Dermis blood vessel endothelial cell (primary cell): ENCODE measurements around the gene BTK. TPM values are rescaled to one million over a fixed set of nuclear protein-coding genes. Genes with fewer than 3 reads are reported as not detected.

Experiments
- DNase-seq: peaks from one replicate; pipeline ENCODE4 v3.0.0; 2010
- total RNA-seq: library from RNA; depleted of rRNA; stranded (reverse); fragments of >200 nt; gene quantifications from 2 replicates; pipeline ENCODE4 v1.2.3, GENCODE V29; 2014

BTK gene
- total RNA-seq, 1 donor from 2014 or later = not detected

- DNase-seq = no peak
These were observed 7.7 kb upstream of the BTK start for GRCh38 chrX:101393530-101394305.

- peak; percentile 4 for DNase-seq
These were observed 5.8 kb upstream of the BTK start for GRCh38 chrX:101391831-101392230.

- peak; percentile 91 for DNase-seq
These were observed 4.9 kb upstream of the BTK start, which contains the start of gene RPL36A for GRCh38 chrX:101390664-101391525. Gene RPL36A (plus strand): TSS chrX:101391011. CDS start chrX:101391044, 33 bp downstream.

- no peak for DNase-seq
These were observed 2.6 kb upstream of the BTK start for GRCh38 chrX:101388604-101389003.

GRCh38 chrX:101386542-101386885, 523 bp upstream of the BTK start:
- no peak for DNase-seq

- DNase-seq = no peak
These were observed 836 bp downstream of the BTK start for GRCh38 chrX:101385026-101385684.

GRCh38 chrX:101383679-101384205, 2.2 kb downstream of the BTK start:
- DNase-seq = no peak

DNA sequence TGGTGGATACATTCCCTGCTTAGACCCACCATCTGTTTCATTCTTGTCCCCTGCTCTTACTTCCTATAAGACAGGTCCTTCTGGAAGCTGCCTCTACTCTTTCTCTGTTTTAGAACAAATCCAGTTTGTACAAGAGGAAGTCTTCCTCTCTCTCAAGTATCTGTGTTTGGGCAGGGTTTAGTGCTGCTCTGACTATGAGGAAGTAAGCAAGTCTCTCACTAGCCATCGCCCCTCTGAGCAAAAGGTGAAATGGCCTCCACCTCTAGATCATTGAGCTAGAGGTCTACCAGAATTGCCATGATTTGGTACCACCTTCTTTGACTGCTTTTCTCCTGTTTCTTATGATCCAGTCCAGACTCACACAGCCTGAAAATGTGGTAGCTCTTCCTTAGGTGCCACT, 8.4 kb downstream of the BTK start:
- DNase-seq = no peak

- no peak for DNase-seq
These were observed 15.0 kb downstream of the BTK start for GRCh38 chrX:101370888-101371504.

GRCh38 chrX:101369687-101370086, 16.3 kb downstream of the BTK start:
- no peak for DNase-seq

- DNase-seq = no peak
These were observed 17.2 kb downstream of the BTK start for GRCh38 chrX:101368800-101369199.

DNA sequence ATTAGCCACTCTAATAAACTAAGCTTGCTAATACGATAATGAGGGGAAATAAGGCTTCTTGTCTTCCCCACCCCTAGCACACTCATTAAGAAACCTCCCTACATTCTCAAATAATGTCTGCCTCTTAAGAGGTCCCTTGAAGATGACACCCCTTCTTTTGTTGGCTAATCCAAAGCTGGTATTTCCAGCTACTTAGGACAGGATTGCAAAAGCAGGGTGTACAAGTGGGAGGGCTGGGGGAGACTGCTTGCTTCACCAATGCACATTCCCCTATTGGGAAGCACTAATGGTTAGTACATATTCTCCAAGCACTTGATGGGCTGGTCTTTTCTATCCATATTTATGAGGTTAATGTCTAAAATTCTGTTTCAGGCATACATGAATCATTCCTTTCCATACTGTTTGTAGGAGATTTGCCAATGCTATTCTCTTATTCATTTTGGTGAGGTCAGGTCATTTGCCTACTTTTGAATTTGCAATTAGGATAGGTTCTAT, 20.6 kb downstream of the BTK start:
- no peak for DNase-seq

DNA sequence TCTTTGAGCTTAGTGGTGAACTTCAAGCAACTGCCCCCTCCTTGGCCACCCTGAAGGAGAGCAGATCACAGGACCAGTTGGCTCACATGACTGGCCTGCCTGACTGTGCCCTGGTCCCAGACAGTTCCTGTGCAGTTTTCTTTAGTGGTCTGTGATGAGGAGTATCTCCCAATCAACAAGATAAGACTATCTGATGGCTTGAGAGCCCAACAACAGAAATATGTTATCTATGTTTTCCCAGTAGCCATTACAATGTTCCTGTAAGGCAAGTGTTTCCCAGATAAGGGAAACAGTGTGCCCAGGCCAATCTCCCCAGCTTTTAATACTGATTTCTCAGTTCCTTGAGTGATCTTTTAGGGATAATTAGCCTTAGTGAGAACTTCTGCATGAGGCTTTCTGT, 23.2 kb downstream of the BTK start:
- DNase-seq = no peak

DNA sequence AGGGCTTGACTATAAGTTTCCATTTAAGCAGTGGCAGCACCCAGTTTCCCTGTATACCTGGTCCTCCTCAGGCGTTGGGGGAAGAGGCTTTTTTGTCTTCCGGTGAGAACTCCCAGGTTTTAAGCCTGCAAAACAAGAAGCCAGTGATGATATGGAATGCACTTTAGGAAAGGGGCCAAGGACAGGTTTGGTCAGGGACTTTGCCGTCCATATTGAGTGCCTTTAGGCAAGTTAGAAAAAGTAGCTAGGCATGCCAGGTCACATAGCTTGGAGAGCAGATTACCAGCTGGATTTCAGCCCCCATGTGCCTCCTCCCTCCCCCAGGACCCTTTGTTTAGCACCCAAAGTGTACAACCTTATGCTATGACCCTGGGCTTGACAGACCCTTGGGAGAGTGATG, 23.9 kb downstream of the BTK start:
- DNase-seq = no peak

DNA sequence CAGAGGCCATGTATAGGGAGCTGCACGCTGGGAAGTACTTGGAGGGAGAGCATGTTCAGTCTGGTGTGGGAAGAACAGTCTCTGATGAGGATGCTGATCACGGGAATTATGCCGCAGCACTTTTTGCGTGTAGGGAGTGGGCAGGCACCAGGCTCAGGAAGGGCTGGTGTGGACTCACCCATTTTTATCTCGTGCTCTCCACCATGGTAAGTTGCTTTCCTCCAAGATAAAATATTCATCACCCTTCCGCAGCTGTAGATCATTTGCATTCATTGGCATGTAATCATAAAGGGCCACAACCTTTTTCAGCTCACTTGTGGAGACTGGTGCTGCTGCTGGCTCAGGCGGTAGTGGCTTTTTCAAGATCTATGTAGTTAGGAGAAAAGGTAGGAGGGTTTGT, 25.6 kb downstream of the BTK start:
- DNase-seq = no peak

GRCh38 chrX:101359966-101360365, 26.0 kb downstream of the BTK start:
- no peak for DNase-seq

DNA sequence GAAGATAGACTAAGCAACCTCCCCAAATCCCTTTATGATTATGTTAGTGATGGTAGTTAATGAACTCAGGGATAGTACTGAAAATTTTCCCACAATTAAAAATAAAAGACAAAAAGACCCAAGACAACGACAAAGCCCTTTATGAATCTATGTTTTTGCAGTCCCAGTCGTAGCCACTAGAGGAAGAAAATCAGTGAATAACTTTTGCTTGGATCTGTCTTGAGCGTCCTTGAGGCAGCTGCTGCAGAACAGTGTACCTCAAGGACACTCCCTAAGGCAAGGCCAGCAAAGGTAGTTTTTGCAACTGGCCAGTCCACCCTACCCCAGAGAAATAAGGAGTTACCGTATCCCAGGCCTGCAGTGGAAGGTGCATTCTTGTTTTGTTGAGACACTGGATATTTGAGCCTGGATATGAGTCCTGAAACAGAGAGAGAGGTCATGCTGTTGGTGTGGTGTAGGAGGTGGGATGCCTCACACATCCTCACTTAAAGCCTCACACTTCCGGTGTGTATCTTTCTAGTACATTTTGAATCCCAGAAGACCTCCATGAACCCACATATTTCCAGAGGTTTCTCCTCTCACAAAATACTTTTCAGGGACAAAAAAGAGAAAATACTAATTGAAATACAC, 28.7 kb downstream of the BTK start:
- DNase-seq = peak; percentile 14

GRCh38 chrX:101349193-101349562, 36.8 kb downstream of the BTK start:
- no peak for DNase-seq

DNA sequence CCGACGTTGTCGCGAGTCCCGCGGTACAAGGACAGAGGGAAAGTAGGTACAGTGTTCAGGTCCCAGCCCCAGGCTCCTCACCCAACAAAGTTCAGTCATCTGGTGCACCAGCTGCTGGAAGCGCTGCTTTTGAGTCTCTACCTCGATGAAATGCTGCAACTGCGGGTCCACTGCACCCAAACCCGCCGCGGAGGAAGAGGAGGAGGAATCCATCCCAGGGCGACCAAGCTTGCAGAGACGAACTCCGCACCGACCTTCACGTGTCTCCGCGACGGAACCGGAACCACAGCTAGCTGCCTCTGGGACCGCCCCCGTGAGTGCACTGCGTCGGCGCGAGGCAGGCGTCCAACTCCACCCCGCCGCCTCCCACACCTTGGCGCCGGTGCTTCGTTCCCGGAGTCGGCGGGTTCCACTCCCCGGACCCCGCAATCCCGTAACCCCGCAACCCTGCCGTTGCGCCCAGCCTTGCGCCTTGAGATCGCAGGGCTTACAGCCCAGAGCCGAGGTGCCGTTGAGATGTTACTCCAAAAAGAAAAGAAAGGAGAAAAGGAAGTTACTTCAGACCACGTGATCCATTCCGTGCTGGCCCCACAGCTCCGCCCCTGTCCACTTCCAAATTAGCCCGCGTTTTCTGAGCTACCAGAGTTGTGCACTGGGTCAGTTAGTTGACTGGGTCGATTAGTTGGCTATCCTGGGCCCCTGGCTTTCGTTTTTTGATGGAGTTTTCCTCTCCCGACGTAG, 37.4 kb downstream of the BTK start, which contains the start of gene TIMM8A:
TSS of gene TIMM8A (minus strand) at position 291 of the 741 bp plus-strand sequence. CDS start at position 213, 78 bp downstream.
- DNase-seq = peak; percentile 79

DNA sequence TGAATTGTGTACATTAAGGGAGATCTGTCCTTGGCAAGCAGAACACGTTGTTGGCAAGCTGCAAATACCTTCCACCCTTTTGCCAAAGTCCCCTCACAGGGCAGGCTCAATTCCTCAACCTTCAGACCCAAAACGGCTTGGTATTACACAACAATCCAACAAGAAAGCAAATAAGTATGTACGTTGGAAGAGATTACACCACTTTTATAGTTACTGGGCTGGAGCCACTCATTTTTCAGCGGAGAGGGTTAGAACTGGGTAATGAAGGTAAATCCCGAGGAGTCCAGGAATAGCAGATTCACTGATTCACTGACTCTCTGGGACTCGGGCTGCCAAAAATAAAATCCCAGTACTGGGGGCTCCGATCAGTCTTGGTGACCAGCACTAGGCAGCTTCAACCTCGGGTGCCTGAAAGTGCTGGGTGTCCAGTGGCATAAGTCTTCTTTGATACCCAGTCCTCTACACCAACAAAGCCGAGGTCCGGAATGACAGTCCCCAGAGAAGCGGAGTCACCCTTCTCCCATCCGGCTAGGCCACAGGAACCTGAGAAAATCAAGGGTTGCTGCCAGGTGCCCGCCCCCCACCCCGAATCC, 38.0 kb downstream of the BTK start:
- peak; percentile 7 for DNase-seq
